Measurements from ENCODE around the gene PPIF. TPM values are rescaled to one million over a fixed set of nuclear protein-coding genes. Genes with fewer than 3 reads are reported as not detected.

The PPIF gene
- total and polyA plus RNA-seq, 2 donors (not counting 1 experiment from before 2014, with no cell fraction given) = 50.4 to 100 TPM

GRCh38 chr10:79356104-79356503, 8.8 kb downstream of the PPIF start:
- ChIA-PET POLR2A (no interaction called here), CTCF (no interaction called here)
- H3K4me1 ChIP-seq (ENCODE audit: control insufficient read depth in 2 of 2, insufficient read depth in 2 of 2, low read length in 2 of 2) = peaks cover 27 to 47% of the 10 kb centered on the region in 2 donors
- WGBS (ENCODE audit: insufficient coverage) = 29% methylated on average over 2 of the region's 5 CpGs
- no peaks in the 10 kb centered on the region for H3K27me3 ChIP-seq (replicated peaks in 1 of 4; ENCODE audit: control extremely low read depth in 1 of 4, control insufficient read depth in 3 of 4, insufficient read depth in 4 of 4, low read length in 3 of 4)
- H3K4me1 Mint-ChIP-seq = peaks cover 48% of the 10 kb centered on the region
- no peak overlapping the region for H3K27ac ChIP-seq (ENCODE audit: low read length in 2 of 2)
- peaks cover 0 to 45% of the 10 kb centered on the region in 2 experiments for H3K36me3 ChIP-seq (replicated peaks in 1 of 2; ENCODE audit: control extremely low read depth in 1 of 2, control insufficient read depth in 1 of 2, extremely low read depth in 1 of 2, insufficient read depth in 2 of 2, low read length in 1 of 2)
- intact Hi-C loops (cut with micrococcal nuclease) = no loop called here
- no peak for DNase-seq
- H3K27ac Mint-ChIP-seq = peak overlapping the region; percentile 29
- H3K4me3 Mint-ChIP-seq = no peak overlapping the region
- ATAC-seq (ENCODE audit: low read depth) = no peak
- H2AFZ ChIP-seq (ENCODE audit: insufficient read depth, low read depth, low read length, poor library complexity, severe bottlenecking) = no peak overlapping the region
- H3K4me3 ChIP-seq (ENCODE audit: control extremely low read depth in 1 of 5, extremely low read depth in 1 of 5, insufficient read depth in 1 of 5, low read depth in 2 of 5, low read length in 4 of 5) = no peak overlapping the region
- H3K27me3 Mint-ChIP-seq = no peaks in the 10 kb centered on the region
- TF ChIP-seq, protein P1, sequence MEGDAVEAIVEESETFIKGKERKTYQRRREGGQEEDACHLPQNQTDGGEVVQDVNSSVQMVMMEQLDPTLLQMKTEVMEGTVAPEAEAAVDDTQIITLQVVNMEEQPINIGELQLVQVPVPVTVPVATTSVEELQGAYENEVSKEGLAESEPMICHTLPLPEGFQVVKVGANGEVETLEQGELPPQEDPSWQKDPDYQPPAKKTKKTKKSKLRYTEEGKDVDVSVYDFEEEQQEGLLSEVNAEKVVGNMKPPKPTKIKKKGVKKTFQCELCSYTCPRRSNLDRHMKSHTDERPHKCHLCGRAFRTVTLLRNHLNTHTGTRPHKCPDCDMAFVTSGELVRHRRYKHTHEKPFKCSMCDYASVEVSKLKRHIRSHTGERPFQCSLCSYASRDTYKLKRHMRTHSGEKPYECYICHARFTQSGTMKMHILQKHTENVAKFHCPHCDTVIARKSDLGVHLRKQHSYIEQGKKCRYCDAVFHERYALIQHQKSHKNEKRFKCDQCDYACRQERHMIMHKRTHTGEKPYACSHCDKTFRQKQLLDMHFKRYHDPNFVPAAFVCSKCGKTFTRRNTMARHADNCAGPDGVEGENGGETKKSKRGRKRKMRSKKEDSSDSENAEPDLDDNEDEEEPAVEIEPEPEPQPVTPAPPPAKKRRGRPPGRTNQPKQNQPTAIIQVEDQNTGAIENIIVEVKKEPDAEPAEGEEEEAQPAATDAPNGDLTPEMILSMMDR (IDR thresholded peaks at IDR 0.05) = no peak
- no peak for TF ChIP-seq EZH2 (IDR thresholded peaks at IDR 0.05; ENCODE audit: borderline replicate concordance, insufficient read depth, low read depth, low read length, poor library complexity, severe bottlenecking)
- peak overlapping the region; percentile 0 for H3K4me2 ChIP-seq (replicated peaks; ENCODE audit: low read depth, low read length, poor library complexity, severe bottlenecking)
- no peak overlapping the region for H3K9ac ChIP-seq (ENCODE audit: low read length)
- peaks cover 13% of the 10 kb centered on the region for H4K20me1 ChIP-seq (ENCODE audit: control insufficient read depth, insufficient read depth, low read length, poor library complexity, severe bottlenecking)
- H3K79me2 ChIP-seq (ENCODE audit: control insufficient read depth, insufficient read depth, low read length) = no peaks in the 10 kb centered on the region
- H3K9me3 Mint-ChIP-seq (ENCODE audit: insufficient read depth) = no peaks in the 10 kb centered on the region
- no peaks in the 10 kb centered on the region for H3K9me3 ChIP-seq (ENCODE audit: control extremely low read depth in 1 of 3, control insufficient read depth in 2 of 3, insufficient read depth in 1 of 3, low read length in 2 of 3)

DNA sequence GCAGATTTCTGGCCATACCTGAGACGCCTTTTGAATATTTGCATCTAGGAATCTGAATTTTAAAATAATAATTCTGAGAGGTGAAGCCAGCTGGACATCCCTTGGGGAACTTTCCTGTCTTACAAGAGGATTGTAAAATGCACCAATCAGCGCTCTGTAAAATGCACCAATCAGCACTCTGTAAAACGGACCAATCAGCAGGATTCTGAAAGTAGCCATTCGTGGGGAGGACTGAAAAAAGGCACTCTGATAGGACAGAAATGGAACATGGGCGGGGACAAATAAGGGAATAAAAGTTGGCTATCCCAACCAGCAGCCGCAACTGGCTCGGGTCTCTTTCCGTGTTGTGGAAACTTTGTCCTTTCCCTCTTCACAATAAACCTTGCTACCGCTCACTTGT, 9.9 kb downstream of the PPIF start:
- no peaks in the 10 kb centered on the region for H3K27me3 ChIP-seq (replicated peaks in 1 of 4; ENCODE audit: control extremely low read depth in 1 of 4, control insufficient read depth in 3 of 4, insufficient read depth in 4 of 4, low read length in 3 of 4)
- H3K27ac ChIP-seq (ENCODE audit: low read length in 2 of 2) = no peak overlapping the region
- ChIA-PET CTCF (interaction anchor here (0.8 to 2.9 kb wide), 2 partner anchors 17 to 62 kb away, joined by 3 to 15 read pairs; no protein-coding TSS in a partner anchor), POLR2A (no interaction called here)
- ATAC-seq (ENCODE audit: low read depth) = no peak
- Mint-ChIP-seq H3K4me3 (no peak overlapping the region), H3K27ac (no peak overlapping the region), H3K4me1 (peaks cover 48% of the 10 kb centered on the region), H3K27me3 (no peaks in the 10 kb centered on the region), H3K9me3 (ENCODE audit: insufficient read depth) (no peaks in the 10 kb centered on the region)
- no peak overlapping the region for H3K4me3 ChIP-seq (ENCODE audit: control extremely low read depth in 1 of 5, extremely low read depth in 1 of 5, insufficient read depth in 1 of 5, low read depth in 2 of 5, low read length in 4 of 5)
- H4K20me1 ChIP-seq (ENCODE audit: control insufficient read depth, insufficient read depth, low read length, poor library complexity, severe bottlenecking) = peaks cover 13% of the 10 kb centered on the region
- H3K4me2 ChIP-seq (replicated peaks; ENCODE audit: low read depth, low read length, poor library complexity, severe bottlenecking) = no peak overlapping the region
- H3K36me3 ChIP-seq (replicated peaks in 1 of 2; ENCODE audit: control extremely low read depth in 1 of 2, control insufficient read depth in 1 of 2, extremely low read depth in 1 of 2, insufficient read depth in 2 of 2, low read length in 1 of 2) = peaks cover 0 to 34% of the 10 kb centered on the region in 2 experiments
- no peaks in the 10 kb centered on the region for H3K79me2 ChIP-seq (ENCODE audit: control insufficient read depth, insufficient read depth, low read length)
- H3K9me3 ChIP-seq (ENCODE audit: control extremely low read depth in 1 of 3, control insufficient read depth in 2 of 3, insufficient read depth in 1 of 3, low read length in 2 of 3) = no peaks in the 10 kb centered on the region
- TF ChIP-seq EZH2 (IDR thresholded peaks at IDR 0.05; ENCODE audit: borderline replicate concordance, insufficient read depth, low read depth, low read length, poor library complexity, severe bottlenecking) = no peak
- TF ChIP-seq, protein P1 (IDR thresholded peaks at IDR 0.05) = no peak
- H3K4me1 ChIP-seq (ENCODE audit: control insufficient read depth in 2 of 2, insufficient read depth in 2 of 2, low read length in 2 of 2) = peaks cover 27 to 47% of the 10 kb centered on the region in 2 donors
- no peak overlapping the region for H3K9ac ChIP-seq (ENCODE audit: low read length)
- no peak overlapping the region for H2AFZ ChIP-seq (ENCODE audit: insufficient read depth, low read depth, low read length, poor library complexity, severe bottlenecking)
- intact Hi-C loops (cut with micrococcal nuclease) = no loop called here
- 100% methylated on average over 5 of the region's 9 CpGs for WGBS (ENCODE audit: insufficient coverage)
- DNase-seq = no peak
